Neural progenitor cell (in vitro differentiated cells): ENCODE measurements around the gene OMA1. TPM values are rescaled to one million over a fixed set of nuclear protein-coding genes. Genes with fewer than 3 reads are reported as not detected.

Experiments used
- DNase-seq: peaks from one replicate; pipeline ENCODE4 v3.0.0-alpha.2; 2016; ENCODE audit warnings: low spot score
- H2AFZ ChIP-seq: fragments of 200-600 bp; sonication (generic); replicated peaks from 2 replicates; pipeline ENCODE4 v1.6.1; 2016; ENCODE audit warnings: antibody characterized with exemption
- H3F3A ChIP-seq: fragments of 200-600 bp; sonication (generic); 2 replicates; pipeline ENCODE4 v1.6.1; 2016; ENCODE audit warnings: antibody characterized with exemption, low read depth
- H3K27ac ChIP-seq: fragments of 200-600 bp; sonication (generic); 2 replicates; pipeline ENCODE4 v1.5.1; 2016; ENCODE audit warnings: mild to moderate bottlenecking
- H3K27me3 ChIP-seq: fragments of 200-600 bp; sonication (generic); 2 replicates; pipeline ENCODE4 v1.6.1; 2016; ENCODE audit warnings: mild to moderate bottlenecking, moderate library complexity
- H3K36me3 ChIP-seq: fragments of 200-600 bp; sonication (generic); 2 replicates; pipeline ENCODE4 v1.5.1; 2016
- H3K4me1 ChIP-seq: fragments of 200-600 bp; sonication (generic); 2 replicates; pipeline ENCODE4 v1.6.1; 2016; ENCODE audit warnings: mixed run types
- H3K4me2 ChIP-seq: fragments of 200-600 bp; sonication (generic); 2 replicates; pipeline ENCODE4 v1.6.1; 2016
- H3K4me3 ChIP-seq: fragments of 200-600 bp; sonication (generic); 2 replicates; pipeline ENCODE4 v1.5.1; 2016
- H3K79me2 ChIP-seq: fragments of 200-600 bp; sonication (generic); 2 replicates; pipeline ENCODE4 v1.6.1; 2016; ENCODE audit warnings: low read depth
- H3K9ac ChIP-seq: fragments of 200-600 bp; sonication (generic); 2 replicates; pipeline ENCODE4 v1.6.1; 2016
- H3K9me3 ChIP-seq: fragments of 200-600 bp; sonication (generic); 2 replicates; pipeline ENCODE4 v1.5.1; 2016; ENCODE audit warnings: low read depth
- H4K20me1 ChIP-seq: fragments of 200-600 bp; sonication (generic); 2 replicates; pipeline ENCODE4 v1.6.1; 2016; ENCODE audit warnings: low read depth
- H3K27ac Mint-ChIP-seq: 3 replicates; pipeline ENCODE4 v1.8.0; 2021; ENCODE audit warnings: mixed read lengths
- H3K27me3 Mint-ChIP-seq: 2 replicates; pipeline ENCODE4 v1.8.0; 2022; ENCODE audit warnings: low read depth, mild to moderate bottlenecking, inconsistent platforms, moderate library complexity, mixed read lengths; ENCODE audit not compliant: insufficient read depth
- H3K36me3 Mint-ChIP-seq: 3 replicates; pipeline ENCODE4 v1.8.0; 2021; ENCODE audit warnings: mixed read lengths
- H3K4me1 Mint-ChIP-seq: 3 replicates; pipeline ENCODE4 v1.8.0; 2021; ENCODE audit warnings: mixed read lengths
- H3K4me3 Mint-ChIP-seq: 3 replicates; pipeline ENCODE4 v1.8.0; 2021; ENCODE audit warnings: mild to moderate bottlenecking, moderate library complexity, mixed read lengths
- H3K9me3 Mint-ChIP-seq: 3 replicates; pipeline ENCODE4 v1.8.0; 2020; ENCODE audit warnings: mixed read lengths
- CTCF ChIP-seq: fragments of 200-600 bp; sonication (generic); IDR thresholded peaks from 2 replicates; pipeline ENCODE4 v1.5.1; 2017; ENCODE audit warnings: antibody characterized with exemption, mild to moderate bottlenecking
- EZH2 ChIP-seq: fragments of 200-600 bp; sonication (generic); IDR thresholded peaks from 2 replicates; pipeline ENCODE4 v1.6.1; 2017; ENCODE audit warnings: antibody characterized with exemption, mild to moderate bottlenecking, moderate library complexity
- EZH2phosphoT487 ChIP-seq: fragments of 200-600 bp; sonication (generic); IDR thresholded peaks from 2 replicates; pipeline ENCODE4 v1.6.1; 2017; ENCODE audit warnings: antibody characterized with exemption
- total RNA-seq: library from RNA; depleted of rRNA; stranded (reverse); fragments of >200 nt; gene quantifications from 2 replicates; pipeline ENCODE4 v1.2.3, GENCODE V29; 2015; ENCODE audit warnings: low replicate concordance

The OMA1 gene
- total RNA-seq, 1 donor from 2014 or later: 19.8 TPM

DNA sequence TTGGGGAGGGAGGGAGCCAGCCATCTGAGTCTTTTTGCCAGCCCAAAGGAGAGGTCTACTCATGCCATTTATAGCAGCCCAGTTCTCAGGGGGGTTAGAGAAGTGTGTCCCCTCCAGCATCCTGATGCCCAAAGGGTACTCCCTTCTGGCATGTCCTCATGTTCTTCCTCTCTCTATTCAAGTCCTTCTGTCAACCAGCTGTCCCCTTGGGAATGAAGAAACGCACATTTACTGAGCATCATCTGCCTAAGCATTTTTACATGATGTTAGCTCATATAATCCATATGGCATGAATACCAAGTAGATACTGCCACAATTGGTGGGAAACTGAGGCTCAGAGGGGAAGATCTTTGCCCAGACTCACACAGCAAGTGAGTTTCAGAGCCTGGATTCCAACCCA, 45.3 kb upstream of the OMA1 start:
- TF ChIP-seq EZH2 (no peak), EZH2phosphoT487 (no peak), CTCF (no peak)
- Histone ChIP-seq H3K36me3 (no peaks in the 10 kb centered on the region), H3K9ac (no peak overlapping the region), H3K9me3 (no peaks in the 10 kb centered on the region), H3K79me2 (no peaks in the 10 kb centered on the region), H3K4me2 (no peak overlapping the region), H3K4me3 (no peak overlapping the region), H3K27ac (no peak overlapping the region), H3K27me3 (no peaks in the 10 kb centered on the region), H4K20me1 (no peaks in the 10 kb centered on the region), H3K4me1 (no peaks in the 10 kb centered on the region), H2AFZ (no peak overlapping the region), H3F3A (no peaks in the 10 kb centered on the region)
- H3K27ac Mint-ChIP-seq: no peak overlapping the region
- DNase-seq: no peak
- H3K9me3 Mint-ChIP-seq: no peaks in the 10 kb centered on the region
- peaks cover 3% of the 10 kb centered on the region for H3K27me3 Mint-ChIP-seq
- H3K4me3 Mint-ChIP-seq: no peak overlapping the region
- no peaks in the 10 kb centered on the region for H3K36me3 Mint-ChIP-seq
- no peaks in the 10 kb centered on the region for H3K4me1 Mint-ChIP-seq

- Mint-ChIP-seq H3K27me3 (peaks cover 3% of the 10 kb centered on the region), H3K27ac (no peak overlapping the region), H3K4me3 (no peak overlapping the region), H3K36me3 (no peaks in the 10 kb centered on the region), H3K9me3 (no peaks in the 10 kb centered on the region), H3K4me1 (no peaks in the 10 kb centered on the region)
- H2AFZ ChIP-seq: no peak overlapping the region
- no peak for DNase-seq
- no peak overlapping the region for H3K9ac ChIP-seq
- no peak overlapping the region for H3K4me3 ChIP-seq
- no peaks in the 10 kb centered on the region for H3K27me3 ChIP-seq
- no peak overlapping the region for H3K27ac ChIP-seq
- H3K4me1 ChIP-seq: no peaks in the 10 kb centered on the region
- no peak for TF ChIP-seq EZH2phosphoT487
- TF ChIP-seq CTCF: no peak
- TF ChIP-seq EZH2: no peak
- H3K9me3 ChIP-seq: no peaks in the 10 kb centered on the region
- H3F3A ChIP-seq: no peaks in the 10 kb centered on the region
- no peaks in the 10 kb centered on the region for H3K79me2 ChIP-seq
- no peaks in the 10 kb centered on the region for H4K20me1 ChIP-seq
- no peaks in the 10 kb centered on the region for H3K36me3 ChIP-seq
- no peak overlapping the region for H3K4me2 ChIP-seq
These were observed 43.5 kb upstream of the OMA1 start for GRCh38 chr1:58590019-58590418.

- Histone ChIP-seq H2AFZ (no peak overlapping the region), H3K36me3 (no peaks in the 10 kb centered on the region), H3K79me2 (no peaks in the 10 kb centered on the region), H3K4me3 (no peak overlapping the region), H4K20me1 (no peaks in the 10 kb centered on the region), H3K9me3 (no peaks in the 10 kb centered on the region), H3K4me2 (no peak overlapping the region), H3K9ac (no peak overlapping the region), H3F3A (no peaks in the 10 kb centered on the region), H3K27ac (no peak overlapping the region), H3K27me3 (no peaks in the 10 kb centered on the region), H3K4me1 (no peaks in the 10 kb centered on the region)
- peaks cover 4% of the 10 kb centered on the region for H3K9me3 Mint-ChIP-seq
- TF ChIP-seq EZH2phosphoT487: no peak
- no peak for TF ChIP-seq CTCF
- no peak for TF ChIP-seq EZH2
- H3K4me1 Mint-ChIP-seq: no peaks in the 10 kb centered on the region
- no peak for DNase-seq
- no peaks in the 10 kb centered on the region for H3K36me3 Mint-ChIP-seq
- H3K27me3 Mint-ChIP-seq: peaks cover 3% of the 10 kb centered on the region
- H3K4me3 Mint-ChIP-seq: no peak overlapping the region
- no peak overlapping the region for H3K27ac Mint-ChIP-seq
These were observed 41.9 kb upstream of the OMA1 start for GRCh38 chr1:58588396-58588795.

GRCh38 chr1:58587667-58588066, 41.1 kb upstream of the OMA1 start:
- H3K9ac ChIP-seq: no peak overlapping the region

More at GRCh38 chr1:58587667-58588066, 41.1 kb upstream of the OMA1 start:
- TF ChIP-seq EZH2: no peak
- no peak for TF ChIP-seq CTCF
- TF ChIP-seq EZH2phosphoT487: no peak
- Mint-ChIP-seq H3K9me3 (peaks cover 4% of the 10 kb centered on the region), H3K27ac (no peak overlapping the region), H3K4me1 (no peaks in the 10 kb centered on the region), H3K4me3 (no peak overlapping the region), H3K27me3 (peaks cover 3% of the 10 kb centered on the region), H3K36me3 (no peaks in the 10 kb centered on the region)
- H3K27me3 ChIP-seq: no peaks in the 10 kb centered on the region
- no peak overlapping the region for H3K27ac ChIP-seq
- no peak overlapping the region for H3K4me2 ChIP-seq
- DNase-seq: no peak
- no peaks in the 10 kb centered on the region for H3K9me3 ChIP-seq
- no peak overlapping the region for H3K4me3 ChIP-seq
- H2AFZ ChIP-seq: no peak overlapping the region
- H4K20me1 ChIP-seq: no peaks in the 10 kb centered on the region
- H3K79me2 ChIP-seq: no peaks in the 10 kb centered on the region
- no peaks in the 10 kb centered on the region for H3F3A ChIP-seq
- no peaks in the 10 kb centered on the region for H3K36me3 ChIP-seq
- H3K4me1 ChIP-seq: no peaks in the 10 kb centered on the region
